ENCODE results near the gene NOSTRIN. TPM values are rescaled to one million over a fixed set of nuclear protein-coding genes. Genes with fewer than 3 reads are reported as not detected.
A peak's percentile ranks its signal among the peaks of the same experiment; 100 is the strongest.

The NOSTRIN gene
- total RNA-seq, 2 donors from 2014 or later = 14.9 to 56.1 TPM

- no peaks in the 10 kb centered on the region for H3K36me3 ChIP-seq
- no peak overlapping the region for H3K27ac ChIP-seq
- WGBS = 100% methylated on average over 1 of the region's 1 CpG
- intact Hi-C loops (cut with DNase I) = no loop called here
- H3K4me1 ChIP-seq (replicated peaks) = no peaks in the 10 kb centered on the region
- DNase-seq (ENCODE audit: low spot score) = no peak
- no peak overlapping the region for H3K4me3 ChIP-seq
- H3K27me3 ChIP-seq (replicated peaks; ENCODE audit: insufficient read depth) = no peaks in the 10 kb centered on the region
- TF ChIP-seq CTCF (IDR thresholded peaks at IDR 0.05) = no peak
- TF ChIP-seq POLR2A (IDR thresholded peaks at IDR 0.05) = no peak
- no peak for TF ChIP-seq POLR2AphosphoS5 (IDR thresholded peaks at IDR 0.05)
- H3K9me3 ChIP-seq = no peaks in the 10 kb centered on the region
Measured at GRCh38 chr2:168798888-168799410, 3.5 kb upstream of the NOSTRIN start.

- Histone ChIP-seq H3K4me3 (no peak overlapping the region), H3K4me1 (replicated peaks) (no peaks in the 10 kb centered on the region), H3K27me3 (replicated peaks; ENCODE audit: insufficient read depth) (no peaks in the 10 kb centered on the region), H3K9me3 (no peaks in the 10 kb centered on the region), H3K27ac (peak overlapping the region in 1 of 2 donors; percentile 33), H3K36me3 (no peaks in the 10 kb centered on the region)
- intact Hi-C loops (cut with DNase I) = no loop called here
- TF ChIP-seq POLR2A (IDR thresholded peaks at IDR 0.05) (no peak), POLR2AphosphoS5 (IDR thresholded peaks at IDR 0.05) (no peak), CTCF (IDR thresholded peaks at IDR 0.05) (no peak)
- 47% methylated on average over 2 of the region's 2 CpGs for WGBS
- DNase-seq (ENCODE audit: low spot score) = no peak
Measured at GRCh38 chr2:168801471-168801870, 966 bp upstream of the NOSTRIN start.

GRCh38 chr2:168802859-168803725 is 655 bp downstream of the NOSTRIN start:
- WGBS = 52% methylated on average over 5 of the region's 5 CpGs
- H3K4me3 ChIP-seq = peak overlapping the region; percentile 9 to 28
- no peak for DNase-seq (ENCODE audit: low spot score)
- H3K9me3 ChIP-seq = no peaks in the 10 kb centered on the region
- intact Hi-C loops (cut with DNase I) = no loop called here
- H3K27ac ChIP-seq = peak overlapping the region; percentile 0 to 33
- H3K36me3 ChIP-seq = no peaks in the 10 kb centered on the region
- H3K4me1 ChIP-seq (replicated peaks) = no peaks in the 10 kb centered on the region
- H3K27me3 ChIP-seq (replicated peaks; ENCODE audit: insufficient read depth) = no peaks in the 10 kb centered on the region
- TF ChIP-seq POLR2A (IDR thresholded peaks at IDR 0.05) = no peak
- TF ChIP-seq POLR2AphosphoS5 (IDR thresholded peaks at IDR 0.05) = no peak
- no peak for TF ChIP-seq CTCF (IDR thresholded peaks at IDR 0.05)

- no peaks in the 10 kb centered on the region for H3K4me1 ChIP-seq (replicated peaks)
- H3K27ac ChIP-seq = no peak overlapping the region
- WGBS = 76% methylated on average over 3 of the region's 3 CpGs
- H3K27me3 ChIP-seq (replicated peaks; ENCODE audit: insufficient read depth) = no peaks in the 10 kb centered on the region
- no peaks in the 10 kb centered on the region for H3K36me3 ChIP-seq
- no peak for DNase-seq (ENCODE audit: low spot score)
- no peaks in the 10 kb centered on the region for H3K9me3 ChIP-seq
- TF ChIP-seq CTCF (IDR thresholded peaks at IDR 0.05) (no peak), POLR2A (IDR thresholded peaks at IDR 0.05) (no peak), POLR2AphosphoS5 (IDR thresholded peaks at IDR 0.05) (no peak)
- H3K4me3 ChIP-seq = no peak overlapping the region
- intact Hi-C loops (cut with DNase I) = no loop called here
Measured at GRCh38 chr2:168804214-168804613, 1.8 kb downstream of the NOSTRIN start.

GRCh38 chr2:168805615-168806014 is 3.2 kb downstream of the NOSTRIN start:
- H3K27ac ChIP-seq = no peak overlapping the region
- no peaks in the 10 kb centered on the region for H3K9me3 ChIP-seq
- no peak for DNase-seq (ENCODE audit: low spot score)
- H3K27me3 ChIP-seq (replicated peaks; ENCODE audit: insufficient read depth) = no peaks in the 10 kb centered on the region
- TF ChIP-seq POLR2A (IDR thresholded peaks at IDR 0.05) (no peak), CTCF (IDR thresholded peaks at IDR 0.05) (no peak), POLR2AphosphoS5 (IDR thresholded peaks at IDR 0.05) (no peak)
- no peaks in the 10 kb centered on the region for H3K36me3 ChIP-seq
- WGBS = 98% methylated on average over 7 of the region's 7 CpGs
- H3K4me3 ChIP-seq = no peak overlapping the region
- H3K4me1 ChIP-seq (replicated peaks) = no peaks in the 10 kb centered on the region
- intact Hi-C loops (cut with DNase I) = no loop called here

Data from prostate gland (tissue), 2 donors.